ENCODE results near the gene UNC5B.

Gene UNC5B

DNA sequence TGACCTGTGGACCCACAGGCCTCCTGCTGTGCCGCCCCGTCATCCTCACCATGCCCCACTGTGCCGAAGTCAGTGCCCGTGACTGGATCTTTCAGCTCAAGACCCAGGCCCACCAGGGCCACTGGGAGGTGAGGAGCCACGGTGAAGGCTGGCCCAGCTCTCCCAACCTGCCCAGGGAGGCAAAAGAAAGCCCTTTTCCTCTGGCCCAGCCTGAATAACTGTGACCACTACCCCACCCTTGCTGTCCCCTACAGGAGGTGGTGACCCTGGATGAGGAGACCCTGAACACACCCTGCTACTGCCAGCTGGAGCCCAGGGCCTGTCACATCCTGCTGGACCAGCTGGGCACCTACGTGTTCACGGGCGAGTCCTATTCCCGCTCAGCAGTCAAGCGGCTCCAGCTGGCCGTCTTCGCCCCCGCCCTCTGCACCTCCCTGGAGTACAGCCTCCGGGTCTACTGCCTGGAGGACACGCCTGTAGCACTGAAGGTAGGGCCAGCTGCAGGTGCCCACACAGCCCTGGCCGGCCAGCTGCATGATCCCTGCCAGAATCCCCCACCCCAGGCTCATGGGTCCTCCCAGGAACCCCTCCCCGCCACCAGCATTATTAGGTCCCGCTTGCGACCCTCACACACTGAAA, 81.2 kb downstream of the UNC5B start:
- H2BK12ac ChIP-seq (ENCODE audit: low read length): no peak overlapping the region
- no peak overlapping the region for H3K9ac ChIP-seq (ENCODE audit: low read length)
- H2AFZ ChIP-seq (ENCODE audit: insufficient read depth, low read length, poor library complexity): no peak overlapping the region
- H3K4me2 ChIP-seq (ENCODE audit: low read length): no peak overlapping the region
- H3K14ac ChIP-seq (ENCODE audit: low read length): no peak overlapping the region
- no peak overlapping the region for H3K4ac ChIP-seq (ENCODE audit: low read depth, low read length)
- no peak overlapping the region for H3K4me3 ChIP-seq (ENCODE audit: low read depth, low read length)
- H4K8ac ChIP-seq (ENCODE audit: low read depth, low read length): no peak overlapping the region
- no peaks in the 10 kb centered on the region for H3K4me1 ChIP-seq (ENCODE audit: control insufficient read depth in 1 of 2, insufficient read depth in 2 of 2, low read length in 2 of 2)
- H3K18ac ChIP-seq (ENCODE audit: low read length): no peak overlapping the region
- no peak overlapping the region for H4K91ac ChIP-seq (ENCODE audit: low read depth, low read length)
- no peak overlapping the region for H3K27ac ChIP-seq (ENCODE audit: low read depth, low read length)
- no peaks in the 10 kb centered on the region for H3K27me3 ChIP-seq (ENCODE audit: insufficient read depth, low read length)
- peaks cover 2% of the 10 kb centered on the region for H3K9me3 ChIP-seq (ENCODE audit: insufficient read depth, low read depth, low read length)
- no peak overlapping the region for H4K12ac ChIP-seq (ENCODE audit: low read depth, low read length)
- peaks cover 89 to 94% of the 10 kb centered on the region in 2 experiments for H3K36me3 ChIP-seq (ENCODE audit: control insufficient read depth in 1 of 2, insufficient read depth in 2 of 2, low read length in 2 of 2)
- no peak overlapping the region for H2AK5ac ChIP-seq (ENCODE audit: low read length)
- WGBS (ENCODE audit: extremely low coverage, insufficient coverage, insufficient read length): no CpG with 5 or more reads among the region's 19 CpGs
- no peaks in the 10 kb centered on the region for H3K79me2 ChIP-seq (ENCODE audit: control insufficient read depth, insufficient read depth, low read length, poor library complexity)
- peak; percentile 88 to 90 for DNase-seq
- no peak overlapping the region for H3K23ac ChIP-seq (ENCODE audit: low read length)
- H2BK5ac ChIP-seq (ENCODE audit: low read depth, low read length, poor library complexity): no peak overlapping the region
- H2BK120ac ChIP-seq (ENCODE audit: insufficient read depth, low read length, poor library complexity): no peak overlapping the region
- H3K79me1 ChIP-seq (ENCODE audit: low read length): no peaks in the 10 kb centered on the region

- Histone ChIP-seq H2BK5ac (ENCODE audit: low read depth, low read length, poor library complexity) (no peak overlapping the region), H3K14ac (ENCODE audit: low read length) (no peak overlapping the region), H3K9ac (ENCODE audit: low read length) (no peak overlapping the region), H3K27me3 (ENCODE audit: insufficient read depth, low read length) (no peaks in the 10 kb centered on the region), H3K79me1 (ENCODE audit: low read length) (no peaks in the 10 kb centered on the region), H3K4me1 (ENCODE audit: control insufficient read depth in 1 of 2, insufficient read depth in 2 of 2, low read length in 2 of 2) (no peaks in the 10 kb centered on the region), H3K9me3 (ENCODE audit: insufficient read depth, low read depth, low read length) (peaks cover 2% of the 10 kb centered on the region), H2AFZ (ENCODE audit: insufficient read depth, low read length, poor library complexity) (no peak overlapping the region), H4K91ac (ENCODE audit: low read depth, low read length) (no peak overlapping the region), H3K23ac (ENCODE audit: low read length) (no peak overlapping the region), H4K8ac (ENCODE audit: low read depth, low read length) (no peak overlapping the region), H4K12ac (ENCODE audit: low read depth, low read length) (no peak overlapping the region), H2BK12ac (ENCODE audit: low read length) (no peak overlapping the region), H3K27ac (ENCODE audit: low read depth, low read length) (no peak overlapping the region), H3K4ac (ENCODE audit: low read depth, low read length) (no peak overlapping the region), H3K36me3 (ENCODE audit: control insufficient read depth in 1 of 2, insufficient read depth in 2 of 2, low read length in 2 of 2) (peaks cover 90 to 94% of the 10 kb centered on the region in 2 experiments), H3K79me2 (ENCODE audit: control insufficient read depth, insufficient read depth, low read length, poor library complexity) (no peaks in the 10 kb centered on the region), H2AK5ac (ENCODE audit: low read length) (no peak overlapping the region), H2BK120ac (ENCODE audit: insufficient read depth, low read length, poor library complexity) (no peak overlapping the region), H3K18ac (ENCODE audit: low read length) (no peak overlapping the region), H3K4me3 (ENCODE audit: low read depth, low read length) (no peak overlapping the region), H3K4me2 (ENCODE audit: low read length) (no peak overlapping the region)
- no CpG with 5 or more reads among the region's 6 CpGs for WGBS (ENCODE audit: extremely low coverage, insufficient coverage, insufficient read length)
- DNase-seq: peak; percentile 84 to 91
Measured at GRCh38 chr10:71294091-71294561, 81.8 kb downstream of the UNC5B start.

DNA sequence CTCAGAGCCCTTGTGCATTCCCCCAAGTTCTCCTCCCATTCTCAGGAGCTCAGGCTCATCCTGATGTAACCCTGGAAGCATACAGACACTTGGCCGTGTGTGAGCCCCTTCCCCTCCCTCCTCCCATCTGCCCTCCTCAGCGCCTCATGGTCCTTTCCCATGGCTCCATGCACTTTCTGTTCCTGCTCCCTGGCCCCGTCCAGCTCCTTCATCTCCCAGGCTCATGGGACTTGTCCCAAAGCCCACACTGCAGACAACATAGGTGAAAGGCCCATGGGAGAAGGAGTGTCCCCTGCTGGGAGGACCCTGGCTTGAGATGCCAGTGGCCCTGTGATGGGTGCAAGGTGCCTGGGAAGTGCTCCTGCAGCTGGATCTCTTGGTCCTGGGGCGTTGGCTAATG, 82.5 kb downstream of the UNC5B start:
- no peak overlapping the region for H3K4ac ChIP-seq (ENCODE audit: low read depth, low read length)
- no peaks in the 10 kb centered on the region for H3K27me3 ChIP-seq (ENCODE audit: insufficient read depth, low read length)
- H3K23ac ChIP-seq (ENCODE audit: low read length): no peak overlapping the region
- H3K14ac ChIP-seq (ENCODE audit: low read length): no peak overlapping the region
- H3K4me3 ChIP-seq (ENCODE audit: low read depth, low read length): no peak overlapping the region
- H3K9ac ChIP-seq (ENCODE audit: low read length): no peak overlapping the region
- H2BK12ac ChIP-seq (ENCODE audit: low read length): no peak overlapping the region
- no peaks in the 10 kb centered on the region for H3K4me1 ChIP-seq (ENCODE audit: control insufficient read depth in 1 of 2, insufficient read depth in 2 of 2, low read length in 2 of 2)
- no peak overlapping the region for H2BK5ac ChIP-seq (ENCODE audit: low read depth, low read length, poor library complexity)
- WGBS (ENCODE audit: extremely low coverage, insufficient coverage, insufficient read length): no CpG with 5 or more reads among the region's 4 CpGs
- no peaks in the 10 kb centered on the region for H3K79me1 ChIP-seq (ENCODE audit: low read length)
- H3K36me3 ChIP-seq (ENCODE audit: control insufficient read depth in 1 of 2, insufficient read depth in 2 of 2, low read length in 2 of 2): peaks cover 86 to 92% of the 10 kb centered on the region in 2 experiments
- H2AK5ac ChIP-seq (ENCODE audit: low read length): no peak overlapping the region
- H3K79me2 ChIP-seq (ENCODE audit: control insufficient read depth, insufficient read depth, low read length, poor library complexity): no peaks in the 10 kb centered on the region
- no peak overlapping the region for H3K27ac ChIP-seq (ENCODE audit: low read depth, low read length)
- peaks cover 2% of the 10 kb centered on the region for H3K9me3 ChIP-seq (ENCODE audit: insufficient read depth, low read depth, low read length)
- DNase-seq: no peak
- H4K8ac ChIP-seq (ENCODE audit: low read depth, low read length): no peak overlapping the region
- no peak overlapping the region for H3K18ac ChIP-seq (ENCODE audit: low read length)
- no peak overlapping the region for H2BK120ac ChIP-seq (ENCODE audit: insufficient read depth, low read length, poor library complexity)
- H2AFZ ChIP-seq (ENCODE audit: insufficient read depth, low read length, poor library complexity): no peak overlapping the region
- no peak overlapping the region for H3K4me2 ChIP-seq (ENCODE audit: low read length)
- no peak overlapping the region for H4K12ac ChIP-seq (ENCODE audit: low read depth, low read length)
- no peak overlapping the region for H4K91ac ChIP-seq (ENCODE audit: low read depth, low read length)

DNA sequence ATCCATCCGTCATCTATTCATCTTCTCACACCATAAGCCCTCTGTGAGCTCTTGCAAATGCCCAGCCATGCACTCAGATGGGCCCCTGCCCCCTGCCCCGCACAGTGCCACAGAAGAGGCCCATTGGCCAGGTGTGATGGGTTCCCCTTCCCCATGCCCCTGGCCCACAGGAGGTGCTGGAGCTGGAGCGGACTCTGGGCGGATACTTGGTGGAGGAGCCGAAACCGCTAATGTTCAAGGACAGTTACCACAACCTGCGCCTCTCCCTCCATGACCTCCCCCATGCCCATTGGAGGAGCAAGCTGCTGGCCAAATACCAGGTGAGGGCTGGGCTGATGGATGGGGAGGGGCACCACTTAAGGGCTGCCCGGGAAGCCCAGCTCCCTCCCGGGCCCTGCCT, 83.3 kb downstream of the UNC5B start:
- Histone ChIP-seq H3K14ac (ENCODE audit: low read length) (no peak overlapping the region), H2BK12ac (ENCODE audit: low read length) (no peak overlapping the region), H3K36me3 (ENCODE audit: control insufficient read depth in 1 of 2, insufficient read depth in 2 of 2, low read length in 2 of 2) (peaks cover 86 to 93% of the 10 kb centered on the region in 2 experiments), H2BK5ac (ENCODE audit: low read depth, low read length, poor library complexity) (no peak overlapping the region), H4K91ac (ENCODE audit: low read depth, low read length) (no peak overlapping the region), H3K23ac (ENCODE audit: low read length) (no peak overlapping the region), H3K4me1 (ENCODE audit: control insufficient read depth in 1 of 2, insufficient read depth in 2 of 2, low read length in 2 of 2) (no peaks in the 10 kb centered on the region), H3K27ac (ENCODE audit: low read depth, low read length) (no peak overlapping the region), H3K27me3 (ENCODE audit: insufficient read depth, low read length) (no peaks in the 10 kb centered on the region), H2AK5ac (ENCODE audit: low read length) (no peak overlapping the region), H3K4me3 (ENCODE audit: low read depth, low read length) (no peak overlapping the region), H4K8ac (ENCODE audit: low read depth, low read length) (no peak overlapping the region), H3K4ac (ENCODE audit: low read depth, low read length) (no peak overlapping the region), H2AFZ (ENCODE audit: insufficient read depth, low read length, poor library complexity) (no peak overlapping the region), H3K79me2 (ENCODE audit: control insufficient read depth, insufficient read depth, low read length, poor library complexity) (no peaks in the 10 kb centered on the region), H3K9me3 (ENCODE audit: insufficient read depth, low read depth, low read length) (peaks cover 2% of the 10 kb centered on the region), H2BK120ac (ENCODE audit: insufficient read depth, low read length, poor library complexity) (no peak overlapping the region), H3K4me2 (ENCODE audit: low read length) (no peak overlapping the region), H4K12ac (ENCODE audit: low read depth, low read length) (no peak overlapping the region), H3K79me1 (ENCODE audit: low read length) (no peaks in the 10 kb centered on the region), H3K9ac (ENCODE audit: low read length) (no peak overlapping the region), H3K18ac (ENCODE audit: low read length) (no peak overlapping the region)
- no CpG with 5 or more reads among the region's 9 CpGs for WGBS (ENCODE audit: extremely low coverage, insufficient coverage, insufficient read length)
- DNase-seq: no peak
